GM10266 (cell line): ENCODE data around the gene CD59.
"Not testable (repeated sequence)": the region's sequence is repeated elsewhere in the genome, so short reads cannot be mapped to it uniquely, and the experiment has no call there.

Experiments
- DNase-seq: peaks from one replicate; pipeline ENCODE4 v3.0.0; 2012; ENCODE audit errors: extremely low spot score
- TF ChIP-seq, protein P1 (sequence below): IDR thresholded peaks from 2 replicates; pipeline ENCODE4 v1.5.1; 2012; ENCODE audit warnings: mild to moderate bottlenecking, low read depth; ENCODE audit not compliant: control insufficient read depth, insufficient read depth; ENCODE audit errors: missing control alignments

CD59 gene

DNA sequence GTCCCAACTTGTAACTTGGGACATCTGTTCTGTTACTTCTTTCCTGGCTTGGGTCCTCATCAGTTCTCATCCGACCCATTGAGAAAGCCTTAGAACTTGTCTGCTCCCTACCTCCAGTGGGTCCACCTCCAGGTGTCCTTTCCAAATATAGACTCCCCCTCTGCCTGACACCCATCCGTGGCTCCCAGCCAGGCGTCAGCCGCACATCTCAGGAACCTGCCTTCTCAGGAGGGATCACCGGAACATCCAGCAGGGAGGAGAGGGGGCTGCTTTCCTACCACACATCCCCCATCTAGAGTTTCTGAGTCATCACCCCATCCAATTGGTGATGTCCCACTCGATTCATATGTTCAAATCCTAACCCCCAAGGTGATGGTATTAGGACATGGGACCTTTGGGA lies 72.1 kb downstream of the CD59 start:
- TF ChIP-seq, protein P1, sequence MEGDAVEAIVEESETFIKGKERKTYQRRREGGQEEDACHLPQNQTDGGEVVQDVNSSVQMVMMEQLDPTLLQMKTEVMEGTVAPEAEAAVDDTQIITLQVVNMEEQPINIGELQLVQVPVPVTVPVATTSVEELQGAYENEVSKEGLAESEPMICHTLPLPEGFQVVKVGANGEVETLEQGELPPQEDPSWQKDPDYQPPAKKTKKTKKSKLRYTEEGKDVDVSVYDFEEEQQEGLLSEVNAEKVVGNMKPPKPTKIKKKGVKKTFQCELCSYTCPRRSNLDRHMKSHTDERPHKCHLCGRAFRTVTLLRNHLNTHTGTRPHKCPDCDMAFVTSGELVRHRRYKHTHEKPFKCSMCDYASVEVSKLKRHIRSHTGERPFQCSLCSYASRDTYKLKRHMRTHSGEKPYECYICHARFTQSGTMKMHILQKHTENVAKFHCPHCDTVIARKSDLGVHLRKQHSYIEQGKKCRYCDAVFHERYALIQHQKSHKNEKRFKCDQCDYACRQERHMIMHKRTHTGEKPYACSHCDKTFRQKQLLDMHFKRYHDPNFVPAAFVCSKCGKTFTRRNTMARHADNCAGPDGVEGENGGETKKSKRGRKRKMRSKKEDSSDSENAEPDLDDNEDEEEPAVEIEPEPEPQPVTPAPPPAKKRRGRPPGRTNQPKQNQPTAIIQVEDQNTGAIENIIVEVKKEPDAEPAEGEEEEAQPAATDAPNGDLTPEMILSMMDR: no peak
- DNase-seq: no peak

DNA sequence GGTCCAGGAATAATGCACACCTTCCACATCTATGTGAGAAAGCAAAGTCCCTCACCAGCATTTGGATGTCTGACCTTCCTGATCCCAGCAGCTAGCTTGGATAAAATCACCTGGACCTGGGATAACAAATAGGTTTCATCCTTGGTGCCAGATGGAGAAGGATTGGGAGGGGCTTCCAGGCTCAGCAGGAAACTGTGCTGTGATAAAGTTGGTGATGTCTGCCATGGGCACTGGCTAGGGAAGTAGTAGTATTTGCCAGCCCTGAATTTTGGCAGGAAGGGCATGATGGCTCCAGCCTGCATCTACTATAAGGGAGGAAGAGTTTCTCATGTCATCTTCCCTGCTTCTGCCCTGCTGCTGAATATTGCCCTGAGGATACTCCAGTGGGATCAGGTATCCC lies 73.1 kb downstream of the CD59 start:
- TF ChIP-seq, protein P1: no peak
- DNase-seq: no peak

DNA sequence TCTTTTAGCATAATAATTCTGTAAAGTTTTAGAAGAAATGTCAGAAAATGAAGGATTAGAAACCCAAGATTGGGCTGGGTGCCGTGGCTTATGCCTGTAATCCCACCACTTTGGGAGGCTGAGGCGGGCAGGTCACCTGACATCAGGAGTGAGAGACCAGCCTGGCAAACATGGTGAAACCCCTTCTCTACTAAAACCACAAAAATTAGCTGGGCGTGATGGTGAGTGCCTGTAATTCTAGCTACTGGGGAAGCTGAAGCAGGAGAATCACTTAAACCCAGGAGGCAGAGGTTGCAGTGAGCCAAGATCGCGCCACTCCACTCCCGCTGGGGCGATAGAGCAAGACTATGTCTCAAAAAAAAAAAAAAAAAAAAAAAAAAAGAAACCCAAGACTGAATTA lies 74.7 kb downstream of the CD59 start:
- DNase-seq: not testable (repeated sequence)

DNA sequence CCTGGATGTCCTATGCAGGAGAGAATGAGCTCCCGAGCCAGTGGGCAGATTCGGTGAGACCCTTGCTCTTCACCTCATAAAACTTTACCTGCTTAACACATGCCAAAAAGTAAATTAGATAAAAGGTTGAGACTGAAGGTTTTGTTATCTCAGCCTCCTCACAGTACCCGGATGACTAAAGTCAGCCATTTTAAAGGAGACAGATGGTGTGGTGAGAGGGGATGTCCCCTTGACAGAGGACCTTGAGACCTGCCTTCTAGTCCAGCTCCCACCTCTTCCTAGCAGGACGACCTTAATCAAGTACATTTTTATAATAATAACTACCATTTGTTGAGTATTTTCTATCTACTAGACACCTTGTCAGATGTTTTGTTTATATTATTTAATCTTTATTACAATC lies 75.3 kb downstream of the CD59 start:
- TF ChIP-seq, protein P1: no peak
- DNase-seq: no peak

DNA sequence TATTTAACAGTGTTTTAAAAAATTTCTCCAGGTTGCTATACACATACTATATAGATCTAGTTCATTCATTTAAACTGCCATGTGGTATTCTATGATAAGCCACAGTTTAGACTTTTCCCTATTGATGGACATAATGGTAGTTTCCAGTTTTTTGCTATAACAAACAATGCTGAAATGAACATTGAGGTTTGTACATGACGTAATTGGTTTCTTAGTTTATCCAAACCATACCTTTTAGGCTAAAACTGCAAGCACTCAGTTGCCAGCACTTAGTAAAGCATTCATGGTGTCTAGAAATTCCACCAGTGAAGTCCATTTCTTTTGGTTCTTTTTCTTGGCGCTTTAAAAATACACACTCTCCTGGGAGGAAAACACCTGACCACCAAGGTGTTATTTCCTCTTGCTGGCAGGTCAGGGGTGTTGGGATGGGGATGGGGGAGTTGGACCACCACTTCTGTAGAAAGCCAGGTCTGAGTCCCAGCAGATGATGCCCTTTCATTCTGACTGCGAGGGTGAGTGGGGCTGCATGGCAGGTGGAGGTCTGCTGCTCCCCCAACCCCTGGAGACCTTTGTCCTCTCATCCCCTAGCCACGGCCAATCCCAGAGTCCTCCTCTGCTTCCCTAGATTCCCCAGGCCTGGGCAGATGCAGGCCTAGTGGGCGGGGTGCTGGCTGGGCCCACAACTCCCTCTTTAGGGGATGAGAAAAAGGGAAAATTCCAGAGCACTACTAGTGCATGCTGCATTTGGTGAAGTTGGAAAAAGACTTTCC lies 76.7 kb downstream of the CD59 start:
- TF ChIP-seq, protein P1: no peak
- no peak for DNase-seq

DNA sequence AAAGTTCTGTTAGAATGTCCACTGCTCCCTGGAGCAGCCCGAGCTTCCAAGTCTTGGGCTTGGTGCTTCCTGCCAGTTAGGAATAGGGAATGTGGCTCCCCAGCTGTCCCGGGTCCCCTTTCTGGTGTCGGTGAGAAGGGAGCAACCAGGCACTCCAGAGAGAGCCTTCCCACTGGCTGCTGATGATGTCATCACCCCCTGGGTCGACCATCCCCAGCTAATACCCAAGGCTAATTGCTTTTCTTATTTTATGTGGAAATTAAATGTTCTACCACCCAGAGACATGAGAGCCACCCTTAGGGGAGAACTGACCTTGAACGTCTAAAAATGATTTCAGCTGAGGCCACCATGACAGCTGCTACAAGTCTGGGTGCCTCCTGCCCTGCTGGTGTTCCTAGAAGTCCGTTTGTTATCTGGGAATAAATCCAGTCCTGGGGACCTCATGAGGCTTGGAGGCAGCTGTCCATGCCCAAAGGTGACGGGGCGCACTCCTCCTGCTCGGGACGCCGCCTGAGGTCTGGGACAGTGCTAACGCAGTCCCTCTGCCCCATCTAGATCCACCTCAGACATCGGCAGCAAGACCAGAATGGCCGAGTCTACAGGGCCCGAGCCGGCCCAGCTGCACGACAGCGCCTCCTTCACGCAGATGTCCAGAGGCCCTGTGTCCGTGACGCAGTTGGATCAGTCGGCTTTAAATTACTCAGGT lies 77.9 kb downstream of the CD59 start:
- no peak for DNase-seq
- TF ChIP-seq, protein P1: no peak

DNA sequence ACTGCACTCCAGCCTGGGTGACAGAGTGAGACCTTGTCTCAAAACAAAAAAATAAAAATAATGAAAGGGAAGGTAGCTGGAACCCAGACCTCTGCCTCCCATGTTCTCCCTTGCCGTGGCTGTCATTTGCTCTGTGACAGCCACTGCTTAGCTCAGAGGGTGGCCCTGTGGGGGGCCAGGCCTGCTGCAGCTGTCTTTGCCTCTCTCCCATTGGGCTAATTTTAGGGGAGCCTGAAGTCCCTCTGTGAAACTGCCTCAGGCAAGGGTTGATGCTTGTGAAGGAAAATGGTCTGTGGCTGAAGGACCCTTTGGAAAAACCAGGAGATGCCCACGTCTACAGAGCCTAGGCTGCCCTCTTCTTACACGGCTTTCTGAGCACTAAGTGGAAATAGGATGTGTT lies 78.5 kb downstream of the CD59 start:
- TF ChIP-seq, protein P1: no peak
- no peak for DNase-seq

DNA sequence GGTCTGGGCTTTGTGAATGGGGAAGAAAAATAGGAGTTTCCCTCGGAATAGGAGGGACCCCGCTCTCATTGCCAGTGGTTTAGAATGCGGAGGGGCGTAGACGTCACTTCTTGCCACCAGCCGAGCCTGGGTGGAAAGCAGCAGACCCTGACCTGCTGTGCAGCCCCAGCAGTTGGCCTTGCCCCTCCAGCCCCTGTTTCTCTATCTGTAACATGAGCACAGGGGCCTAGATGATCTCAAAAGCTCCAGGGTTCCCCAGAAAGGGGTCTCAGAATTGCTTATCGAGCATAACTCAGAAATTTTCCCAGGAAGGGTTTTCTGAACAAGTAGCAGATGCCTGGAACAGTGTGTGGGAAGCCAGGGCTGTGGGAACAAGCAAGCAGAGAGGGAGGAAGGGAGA lies 79.5 kb downstream of the CD59 start:
- no peak for DNase-seq
- TF ChIP-seq, protein P1: no peak
